Gastrocnemius medialis (tissue), 4 donors: Measurements from ENCODE around the gene SCD5. TPM values are rescaled to one million over a fixed set of nuclear protein-coding genes. Genes with fewer than 3 reads are reported as not detected.

ENCODE experiments used
- ATAC-seq, 2 donors: fragments of 150-250 bp; one replicate each; pipeline ENCODE4 v1.9.1; 2016
- DNase-seq, 2 donors: peaks; one replicate each; pipeline ENCODE4 v3.0.0-alpha.2; 2019
- H3K27ac ChIP-seq, 4 donors: fragments of 200-600 bp; sonication (generic); 1 replicate in 1 of 4; 2 replicates in 3 of 4; pipeline ENCODE4 v1.5.1; 2016 to 2018; ENCODE audit warnings: mild to moderate bottlenecking in 2 of 4, moderate library complexity in 1 of 4
- H3K27me3 ChIP-seq, 3 donors: fragments of 200-600 bp; sonication (generic) in 2 of 3; 1 replicate in 1 of 3; 2 replicates in 2 of 3; pipeline versions ENCODE4 v1.5.1 to v1.6.0; 2016 to 2019; ENCODE audit warnings: mild to moderate bottlenecking in 1 of 3, moderate library complexity in 1 of 3
- H3K36me3 ChIP-seq, 2 donors: fragments of 200-600 bp; sonication (generic) in 1 of 2; one replicate each; pipeline ENCODE4 v1.5.1; 2017 to 2018
- H3K4me1 ChIP-seq, 2 donors: fragments of 200-600 bp; sonication (generic) in 1 of 2; one replicate each; pipeline ENCODE4 v1.5.1; 2016 to 2017; ENCODE audit warnings: mild to moderate bottlenecking in 2 of 2
- H3K4me3 ChIP-seq, 4 donors: fragments of 200-600 bp; sonication (generic) in 3 of 4; 1 replicate in 1 of 4; 2 replicates in 3 of 4; pipeline ENCODE4 v1.5.1; 2016 to 2019; ENCODE audit warnings: mild to moderate bottlenecking in 2 of 4
- H3K9me3 ChIP-seq, 3 donors: fragments of 200-600 bp; sonication (generic) in 2 of 3; 1 replicate in 1 of 3; 2 replicates in 2 of 3; pipeline ENCODE4 v1.5.1; 2016 to 2019
- CTCF ChIP-seq, 5 experiments: fragments of 450-650 bp in 3 of 5; fragments of 200-600 bp in 2 of 5; sonication (generic) in 2 of 5; IDR thresholded peaks in 4 of 5; conservative IDR thresholded peaks in 1 of 5; 1 replicate in 4 of 5; 2 replicates in 1 of 5; pipeline ENCODE4 v1.5.1; 2016 to 2019; ENCODE audit warnings: antibody characterized with exemption in 5 of 5, mild to moderate bottlenecking in 3 of 5, moderate library complexity in 3 of 5
- POLR2A ChIP-seq, 2 donors: fragments of 450-650 bp; IDR thresholded peaks; one replicate each; pipeline ENCODE4 v1.6.1; 2017; ENCODE audit warnings: antibody characterized with exemption in 2 of 2, mild to moderate bottlenecking in 2 of 2, moderate library complexity in 2 of 2
- in situ Hi-C, 4 donors: fragments of 200-750 bp; cut with MboI; loops; one replicate each; pipeline versions ENCODE4 v1.15.0 to v1.8.0; 2017; ENCODE audit warnings: low sequenced_read_pairs in 4 of 4
- intact Hi-C: fragments of 100-400 bp; cut with DNase I; formaldehyde crosslinking; loops from one replicate; pipeline ENCODE4 v1.15.1; 2023; ENCODE audit warnings: low total_unique reads
- total RNA-seq, 4 donors: library from RNA; depleted of rRNA; stranded (reverse); fragments of >200 nt; gene quantifications; one replicate each; pipeline versions ENCODE4 v1.1.0 to v1.2.3, GENCODE V29; 2016

SCD5 gene
- total RNA-seq, 4 donors from 2014 or later, result 0.68 to 2.4 (median 1.4) TPM

GRCh38 chr4:82780170-82780751 lies 18.3 kb downstream of the SCD5 start:
- no peak for DNase-seq
- no peaks in the 10 kb centered on the region for H3K4me1 ChIP-seq
- in situ Hi-C loops, result no loop called here
- no peak overlapping the region for H3K4me3 ChIP-seq
- no peak for TF ChIP-seq CTCF (IDR thresholded peaks at IDR 0.05 in 4 of 5, conservative IDR thresholded peaks at IDR 0.05 in 1 of 5)
- TF ChIP-seq POLR2A (IDR thresholded peaks at IDR 0.05), result no peak
- H3K27me3 ChIP-seq, result no peaks in the 10 kb centered on the region
- H3K36me3 ChIP-seq, result no peaks in the 10 kb centered on the region
- intact Hi-C loops, result no loop called here
- no peak for ATAC-seq
- H3K9me3 ChIP-seq, result no peaks in the 10 kb centered on the region
- H3K27ac ChIP-seq, result no peak overlapping the region

- TF ChIP-seq POLR2A (IDR thresholded peaks at IDR 0.05) (no peak), CTCF (IDR thresholded peaks at IDR 0.05 in 4 of 5, conservative IDR thresholded peaks at IDR 0.05 in 1 of 5) (no peak)
- ATAC-seq (no peak), DNase-seq (no peak)
- no peaks in the 10 kb centered on the region for H3K9me3 ChIP-seq
- in situ Hi-C loops (no loop called here), intact Hi-C loops (no loop called here)
- no peaks in the 10 kb centered on the region for H3K4me1 ChIP-seq
- no peak overlapping the region for H3K27ac ChIP-seq
- no peaks in the 10 kb centered on the region for H3K36me3 ChIP-seq
- H3K4me3 ChIP-seq, result no peak overlapping the region
- H3K27me3 ChIP-seq, result no peaks in the 10 kb centered on the region
Observed at GRCh38 chr4:82779032-82779431, 19.6 kb downstream of the SCD5 start.

GRCh38 chr4:82777857-82778525 lies 20.6 kb downstream of the SCD5 start:
- intact Hi-C loops, result no loop called here
- Histone ChIP-seq H3K4me1 (no peaks in the 10 kb centered on the region), H3K4me3 (no peak overlapping the region), H3K27ac (no peak overlapping the region), H3K27me3 (no peaks in the 10 kb centered on the region), H3K9me3 (no peaks in the 10 kb centered on the region), H3K36me3 (no peaks in the 10 kb centered on the region)
- no peak for ATAC-seq
- no peak for DNase-seq
- in situ Hi-C loops, result no loop called here
- TF ChIP-seq CTCF (IDR thresholded peaks at IDR 0.05 in 4 of 5, conservative IDR thresholded peaks at IDR 0.05 in 1 of 5), result no peak
- no peak for TF ChIP-seq POLR2A (IDR thresholded peaks at IDR 0.05)

GRCh38 chr4:82776925-82777542 lies 21.6 kb downstream of the SCD5 start:
- no peak for TF ChIP-seq POLR2A (IDR thresholded peaks at IDR 0.05)
- TF ChIP-seq CTCF (IDR thresholded peaks at IDR 0.05 in 4 of 5, conservative IDR thresholded peaks at IDR 0.05 in 1 of 5), result no peak

More at GRCh38 chr4:82776925-82777542, 21.6 kb downstream of the SCD5 start:
- ATAC-seq, result no peak
- Histone ChIP-seq H3K4me1 (no peaks in the 10 kb centered on the region), H3K36me3 (no peaks in the 10 kb centered on the region), H3K27ac (no peak overlapping the region), H3K9me3 (no peaks in the 10 kb centered on the region), H3K27me3 (no peaks in the 10 kb centered on the region), H3K4me3 (no peak overlapping the region)
- DNase-seq, result no peak
- in situ Hi-C loops (no loop called here), intact Hi-C loops (no loop called here)
